ENCODE data around the gene RBP5.

Gene RBP5

DNA sequence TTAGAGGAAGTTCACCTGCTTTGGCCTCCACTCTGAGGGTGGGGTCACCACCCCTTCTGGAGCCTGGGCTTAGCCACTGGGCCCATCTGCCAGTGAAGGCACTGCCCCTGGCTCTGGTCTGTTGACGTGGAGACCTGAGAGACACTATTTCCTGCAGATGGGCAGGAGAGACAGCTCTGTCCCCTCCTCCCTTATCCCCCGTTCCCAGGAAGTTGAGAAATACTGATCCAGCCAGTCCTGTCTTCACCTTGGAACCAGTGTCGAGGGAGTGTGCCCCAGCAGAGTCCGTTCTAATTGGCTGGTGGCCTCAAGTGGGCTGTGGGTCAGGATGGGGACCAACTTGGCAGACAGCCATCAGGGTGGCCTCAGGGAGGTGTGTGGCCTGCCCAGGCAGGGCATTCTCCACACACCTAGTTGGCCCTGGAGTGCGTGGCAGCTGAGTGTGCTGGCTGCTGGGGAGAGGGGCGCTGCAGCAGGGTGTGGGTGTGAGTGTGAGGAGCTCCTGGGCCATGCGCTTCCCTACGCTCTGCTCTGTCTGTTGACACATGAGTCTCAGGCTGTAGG, 26.9 kb upstream of the RBP5 start:
- no peaks in the 10 kb centered on the region for H3K27me3 Mint-ChIP-seq
- no peak overlapping the region for H3K27ac Mint-ChIP-seq
- no peaks in the 10 kb centered on the region for H3K9me3 Mint-ChIP-seq
- no peaks in the 10 kb centered on the region for H3K36me3 Mint-ChIP-seq (ENCODE audit: low read depth)
- H3K4me3 Mint-ChIP-seq: no peak overlapping the region
- intact Hi-C loops (cut with micrococcal nuclease): no loop called here
- no peaks in the 10 kb centered on the region for H3K4me1 Mint-ChIP-seq (ENCODE audit: low read depth)

DNA sequence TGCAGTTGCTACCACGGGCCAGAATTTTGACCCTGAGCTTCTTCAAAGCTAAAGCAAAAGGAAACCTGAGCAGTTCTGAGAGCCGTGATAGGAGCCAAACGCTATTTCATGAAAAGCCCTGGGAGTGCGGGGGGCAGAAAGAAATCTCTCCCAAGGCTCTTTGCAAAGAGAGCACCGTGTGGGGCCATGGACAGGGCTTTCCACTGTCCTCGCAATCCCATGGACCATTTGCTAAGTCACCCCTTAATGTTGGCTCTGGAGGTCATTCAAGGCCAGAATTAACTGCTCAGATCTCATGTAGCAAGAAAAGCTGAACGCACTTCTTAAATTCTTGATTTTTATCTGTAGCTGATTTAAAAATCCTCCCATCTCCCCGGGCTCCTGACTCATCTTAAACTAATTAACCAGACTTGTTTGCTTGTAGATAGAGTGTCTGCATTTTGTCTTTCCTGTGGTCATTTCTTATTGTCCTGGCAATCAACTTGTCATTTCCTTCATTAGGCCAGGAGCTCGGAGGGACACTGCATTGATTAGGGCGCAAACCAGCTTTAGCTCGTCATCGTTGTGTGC, 26.3 kb upstream of the RBP5 start:
- Mint-ChIP-seq H3K36me3 (ENCODE audit: low read depth) (peaks cover under 1% of the 10 kb centered on the region), H3K4me3 (no peak overlapping the region), H3K9me3 (no peaks in the 10 kb centered on the region), H3K27ac (no peak overlapping the region), H3K4me1 (ENCODE audit: low read depth) (no peaks in the 10 kb centered on the region), H3K27me3 (no peaks in the 10 kb centered on the region)
- intact Hi-C loops (cut with micrococcal nuclease): no loop called here

DNA sequence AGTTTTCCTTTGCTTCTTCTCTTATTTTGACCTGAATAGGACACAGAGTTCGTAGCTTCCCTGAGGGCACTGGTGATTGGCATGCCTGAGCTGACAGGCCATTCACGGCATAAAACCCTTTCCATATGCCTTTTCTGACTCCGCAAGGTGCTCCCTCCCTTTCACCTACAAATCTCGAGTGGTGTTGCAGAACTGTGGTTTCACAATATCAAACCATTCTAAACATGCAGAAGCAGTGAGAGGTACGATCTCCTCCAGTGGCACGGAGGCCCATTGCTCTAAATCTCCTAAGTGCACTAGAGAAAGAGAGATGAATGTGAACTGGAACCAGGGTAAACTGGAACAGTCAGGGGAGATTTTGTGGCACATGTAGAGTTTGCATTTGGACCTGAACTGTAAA, 25.4 kb upstream of the RBP5 start:
- H3K27ac Mint-ChIP-seq: no peak overlapping the region
- H3K9me3 Mint-ChIP-seq: no peaks in the 10 kb centered on the region
- H3K4me3 Mint-ChIP-seq: no peak overlapping the region
- no peaks in the 10 kb centered on the region for H3K4me1 Mint-ChIP-seq (ENCODE audit: low read depth)
- H3K36me3 Mint-ChIP-seq (ENCODE audit: low read depth): peaks cover 6% of the 10 kb centered on the region
- no peaks in the 10 kb centered on the region for H3K27me3 Mint-ChIP-seq
- intact Hi-C loops (cut with micrococcal nuclease): no loop called here

DNA sequence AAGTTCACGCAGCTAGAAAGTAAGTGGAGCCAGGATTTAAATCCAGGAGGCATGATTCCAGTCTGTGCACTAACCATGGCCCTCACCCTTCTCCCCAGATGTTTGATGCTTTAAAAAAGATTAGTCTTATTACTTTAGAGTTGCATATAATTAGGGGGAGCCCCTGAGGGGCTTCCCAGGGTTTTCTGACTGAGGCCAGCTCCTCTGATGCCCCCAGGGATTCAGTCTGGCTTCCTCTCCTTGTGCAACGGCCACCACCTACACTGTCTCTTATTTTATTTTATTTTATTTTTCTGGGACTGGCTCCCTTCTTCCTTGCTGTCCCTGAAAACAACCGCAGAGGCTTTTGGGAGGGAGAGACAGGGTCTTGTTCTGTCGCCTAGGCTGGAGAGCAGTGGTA, 24.1 kb upstream of the RBP5 start:
- H3K9me3 Mint-ChIP-seq: no peaks in the 10 kb centered on the region
- H3K27ac Mint-ChIP-seq: no peak overlapping the region
- no peak overlapping the region for H3K4me3 Mint-ChIP-seq
- intact Hi-C loops (cut with micrococcal nuclease): no loop called here
- peaks cover 6% of the 10 kb centered on the region for H3K36me3 Mint-ChIP-seq (ENCODE audit: low read depth)
- H3K27me3 Mint-ChIP-seq: no peaks in the 10 kb centered on the region
- no peaks in the 10 kb centered on the region for H3K4me1 Mint-ChIP-seq (ENCODE audit: low read depth)

DNA sequence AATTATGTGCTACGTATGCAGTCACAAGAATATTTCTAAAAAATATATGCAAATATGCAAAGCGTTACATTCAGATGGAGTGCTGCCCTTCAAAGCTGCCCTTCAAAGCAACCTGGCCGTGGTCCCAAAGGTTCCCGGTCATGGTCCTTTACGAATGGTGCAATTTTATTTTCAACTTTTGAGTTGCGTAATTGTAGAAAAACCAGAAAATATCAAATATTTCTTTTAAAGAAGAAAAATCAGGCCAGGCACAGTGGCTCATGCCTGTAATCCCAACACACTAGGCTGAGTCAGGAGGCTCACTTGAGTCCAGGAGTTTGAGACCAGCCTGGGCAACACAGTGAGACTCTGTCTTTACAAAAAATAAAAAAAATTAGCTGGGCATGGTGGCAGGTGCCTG, 22.8 kb upstream of the RBP5 start:
- Mint-ChIP-seq H3K4me1 (ENCODE audit: low read depth) (no peaks in the 10 kb centered on the region), H3K27ac (no peak overlapping the region), H3K27me3 (no peaks in the 10 kb centered on the region), H3K4me3 (no peak overlapping the region), H3K9me3 (no peaks in the 10 kb centered on the region), H3K36me3 (ENCODE audit: low read depth) (peaks cover 6% of the 10 kb centered on the region)
- intact Hi-C loops (cut with micrococcal nuclease): no loop called here

DNA sequence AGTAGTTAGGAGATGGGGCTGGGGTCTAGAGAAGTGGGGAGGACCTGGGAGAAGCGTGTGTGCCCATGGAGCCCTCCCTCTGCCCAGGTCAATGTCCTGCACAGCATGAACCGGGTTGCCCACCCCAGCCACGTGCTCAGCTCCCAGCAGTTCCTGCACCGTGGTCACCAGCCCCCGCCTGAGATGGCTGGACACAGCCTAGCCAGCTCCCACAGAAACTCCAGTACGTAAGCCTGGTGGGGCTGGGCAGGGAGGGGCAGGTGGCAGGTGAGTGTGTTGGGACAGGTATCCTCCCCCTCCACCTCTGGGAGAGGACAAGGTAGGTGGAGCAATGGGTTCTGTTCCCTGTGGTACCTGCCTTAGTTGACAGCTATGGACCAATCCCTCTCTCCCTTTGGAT, 22.2 kb upstream of the RBP5 start:
- intact Hi-C loops (cut with micrococcal nuclease): no loop called here
- H3K27ac Mint-ChIP-seq: no peak overlapping the region
- H3K36me3 Mint-ChIP-seq (ENCODE audit: low read depth): peaks cover 6% of the 10 kb centered on the region
- H3K9me3 Mint-ChIP-seq: no peaks in the 10 kb centered on the region
- H3K4me1 Mint-ChIP-seq (ENCODE audit: low read depth): no peaks in the 10 kb centered on the region
- H3K4me3 Mint-ChIP-seq: no peak overlapping the region
- H3K27me3 Mint-ChIP-seq: no peaks in the 10 kb centered on the region

DNA sequence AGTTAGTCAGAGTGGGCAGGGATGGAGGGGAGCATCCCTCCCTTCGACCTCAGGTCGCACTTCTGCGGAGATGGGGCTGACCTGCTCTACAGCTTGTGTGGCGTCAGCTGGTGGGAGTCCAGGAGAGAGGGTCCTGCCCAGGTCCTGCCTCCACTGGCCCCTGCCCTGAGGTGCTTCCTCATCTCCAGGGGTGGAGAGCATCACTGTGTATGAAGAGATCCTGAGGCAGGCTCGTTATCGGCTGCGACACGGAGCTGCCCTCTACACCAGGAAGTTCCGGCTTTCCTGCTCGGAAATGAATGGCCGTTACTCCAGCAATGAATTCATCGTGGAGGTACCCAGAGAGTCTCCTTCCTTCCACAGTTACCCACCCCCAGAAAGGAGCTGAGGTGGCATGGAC, 21.7 kb upstream of the RBP5 start:
- H3K36me3 Mint-ChIP-seq (ENCODE audit: low read depth): peaks cover 6% of the 10 kb centered on the region
- H3K4me3 Mint-ChIP-seq: no peak overlapping the region
- intact Hi-C loops (cut with micrococcal nuclease): no loop called here

DNA sequence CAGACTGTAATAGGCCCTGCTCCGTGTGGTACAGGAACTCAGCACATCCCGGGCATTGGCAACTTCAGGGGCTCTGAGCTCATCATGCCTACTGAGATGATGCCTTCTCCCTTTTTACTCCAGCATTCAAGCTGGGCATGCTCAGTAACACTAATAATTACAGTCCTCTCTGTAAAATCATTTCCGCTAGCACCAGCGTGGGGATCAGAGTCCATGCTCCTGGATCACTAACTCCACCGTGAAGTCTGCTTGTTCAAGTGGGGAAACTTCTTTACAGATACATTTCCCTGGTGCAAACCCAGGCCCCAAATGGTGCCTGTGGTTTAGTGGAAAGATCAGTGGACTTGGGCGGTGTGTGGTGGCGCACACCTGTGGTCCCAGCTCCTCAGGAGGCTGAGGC, 18.2 kb upstream of the RBP5 start:
- H3K36me3 Mint-ChIP-seq (ENCODE audit: low read depth): peaks cover 6% of the 10 kb centered on the region
- intact Hi-C loops (cut with micrococcal nuclease): no loop called here
- H3K27ac Mint-ChIP-seq: no peak overlapping the region
- no peaks in the 10 kb centered on the region for H3K27me3 Mint-ChIP-seq
- H3K9me3 Mint-ChIP-seq: no peaks in the 10 kb centered on the region
- no peaks in the 10 kb centered on the region for H3K4me1 Mint-ChIP-seq (ENCODE audit: low read depth)
- H3K4me3 Mint-ChIP-seq: no peak overlapping the region

More for the DNA sequence above, 21.7 kb upstream of the RBP5 start:
- Mint-ChIP-seq H3K9me3 (no peaks in the 10 kb centered on the region), H3K4me1 (ENCODE audit: low read depth) (no peaks in the 10 kb centered on the region), H3K27me3 (no peaks in the 10 kb centered on the region), H3K27ac (no peak overlapping the region)

DNA sequence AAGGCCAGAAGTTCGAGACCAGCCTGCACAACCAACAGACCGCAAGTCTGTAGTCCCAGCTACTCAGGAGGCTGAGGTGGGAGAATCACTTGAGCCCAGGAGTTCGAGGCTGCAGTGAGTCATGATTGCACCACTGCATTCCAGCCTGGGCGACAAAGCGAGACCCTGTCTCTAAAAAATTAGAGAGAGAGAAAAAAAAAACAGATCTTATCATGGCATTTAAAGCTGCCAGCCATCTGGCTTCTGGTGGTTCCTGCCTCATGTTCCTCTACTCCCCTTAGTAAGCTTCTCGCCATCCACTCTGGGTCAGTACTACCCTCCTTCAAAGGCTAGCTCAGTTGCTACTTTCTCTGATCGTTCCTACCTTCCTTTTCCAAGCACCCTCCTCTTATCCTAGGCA, 17.5 kb upstream of the RBP5 start:
- Mint-ChIP-seq H3K4me3 (no peak overlapping the region), H3K36me3 (ENCODE audit: low read depth) (peaks cover 6% of the 10 kb centered on the region), H3K27ac (no peak overlapping the region), H3K27me3 (peaks cover 2% of the 10 kb centered on the region), H3K9me3 (no peaks in the 10 kb centered on the region), H3K4me1 (ENCODE audit: low read depth) (no peaks in the 10 kb centered on the region)
- intact Hi-C loops (cut with micrococcal nuclease): no loop called here

DNA sequence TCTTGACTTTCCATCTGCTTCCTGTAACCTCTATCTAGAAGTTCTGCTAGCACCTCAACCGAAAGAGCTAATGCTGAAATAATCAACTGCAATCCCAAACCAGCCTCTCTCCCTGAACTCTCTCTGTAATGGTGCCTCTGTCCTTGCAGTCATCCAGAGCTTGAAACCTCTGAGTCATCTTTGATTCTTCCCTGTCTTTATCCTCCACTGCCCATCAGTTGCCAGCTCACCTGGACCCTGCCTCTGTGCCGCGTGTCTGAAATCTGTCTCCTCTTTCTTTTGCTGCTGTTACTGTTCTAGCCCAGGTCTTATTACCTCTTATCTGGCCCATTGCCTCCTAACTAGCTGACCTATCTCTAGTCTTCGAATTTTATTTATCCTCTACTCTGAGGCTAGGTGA, 17.0 kb upstream of the RBP5 start:
- Mint-ChIP-seq H3K9me3 (no peaks in the 10 kb centered on the region), H3K27me3 (peaks cover 2% of the 10 kb centered on the region), H3K27ac (no peak overlapping the region), H3K4me3 (no peak overlapping the region), H3K4me1 (ENCODE audit: low read depth) (no peaks in the 10 kb centered on the region), H3K36me3 (ENCODE audit: low read depth) (peaks cover 6% of the 10 kb centered on the region)
- intact Hi-C loops (cut with micrococcal nuclease): no loop called here

DNA sequence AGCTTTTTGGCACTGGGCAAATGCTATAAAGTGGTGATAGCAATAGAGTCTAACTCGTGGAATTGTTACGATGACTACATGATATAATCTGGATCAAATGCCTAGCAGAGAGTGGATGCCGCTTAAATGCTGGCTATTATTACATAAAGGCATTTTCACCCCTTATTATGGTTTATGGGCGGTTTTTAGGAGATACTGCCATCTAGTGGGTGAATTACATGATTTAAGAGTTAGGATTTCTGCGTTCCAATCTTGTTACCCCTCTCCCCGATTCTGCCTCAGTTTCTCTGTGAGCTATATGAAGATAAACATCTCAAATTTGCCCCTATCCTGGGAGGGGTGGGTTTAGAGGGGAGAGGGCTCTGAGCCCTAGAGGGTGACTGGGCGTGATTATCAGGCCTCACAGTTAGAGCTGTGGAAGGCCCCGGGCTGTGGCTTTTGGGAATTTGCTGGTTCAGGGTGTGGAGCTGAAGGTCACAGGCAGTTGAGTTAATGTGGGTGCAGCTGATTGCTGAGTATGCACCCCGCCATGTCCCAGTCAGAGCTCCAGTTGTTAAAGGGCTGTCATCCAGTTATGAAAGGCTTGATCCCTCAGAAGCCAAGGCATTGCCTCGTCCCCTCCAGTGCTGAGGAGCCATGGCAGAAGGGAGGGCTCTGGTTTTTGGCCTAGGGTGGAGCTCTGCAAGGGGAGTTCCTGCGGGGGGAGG, 15.9 kb upstream of the RBP5 start:
- Mint-ChIP-seq H3K9me3 (no peaks in the 10 kb centered on the region), H3K27ac (no peak overlapping the region), H3K4me3 (no peak overlapping the region), H3K36me3 (ENCODE audit: low read depth) (peaks cover under 1% of the 10 kb centered on the region), H3K27me3 (peaks cover 2% of the 10 kb centered on the region), H3K4me1 (ENCODE audit: low read depth) (no peaks in the 10 kb centered on the region)
- intact Hi-C loops (cut with micrococcal nuclease): no loop called here

DNA sequence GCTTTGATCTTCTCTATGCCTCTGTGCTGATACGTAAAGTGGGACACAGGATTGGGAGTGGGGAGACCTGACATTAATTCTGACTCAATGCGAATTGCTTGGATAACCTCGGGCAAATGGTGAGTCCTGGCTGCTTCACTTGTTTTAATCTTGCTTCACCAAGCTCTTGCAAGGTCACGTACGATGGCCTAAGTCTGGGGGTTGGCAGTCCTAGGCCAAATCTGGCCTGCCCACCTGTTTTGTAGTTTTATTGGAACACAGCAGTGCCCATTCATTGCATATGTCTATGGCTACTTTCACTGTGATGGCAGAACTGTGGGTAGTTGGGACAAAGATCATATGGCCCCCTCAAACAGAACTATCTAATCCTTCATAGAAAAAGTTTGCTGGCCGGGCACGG, 14.9 kb upstream of the RBP5 start:
- no peaks in the 10 kb centered on the region for H3K9me3 Mint-ChIP-seq
- no peak overlapping the region for H3K27ac Mint-ChIP-seq
- no peaks in the 10 kb centered on the region for H3K36me3 Mint-ChIP-seq (ENCODE audit: low read depth)
- peaks cover 6% of the 10 kb centered on the region for H3K4me1 Mint-ChIP-seq (ENCODE audit: low read depth)
- peaks cover 2% of the 10 kb centered on the region for H3K27me3 Mint-ChIP-seq
- no peak overlapping the region for H3K4me3 Mint-ChIP-seq
- intact Hi-C loops (cut with micrococcal nuclease): loop anchor here (2.0 kb wide), 1 partner anchor 45 kb away; the partner anchor contains the start of gene PEX5

DNA sequence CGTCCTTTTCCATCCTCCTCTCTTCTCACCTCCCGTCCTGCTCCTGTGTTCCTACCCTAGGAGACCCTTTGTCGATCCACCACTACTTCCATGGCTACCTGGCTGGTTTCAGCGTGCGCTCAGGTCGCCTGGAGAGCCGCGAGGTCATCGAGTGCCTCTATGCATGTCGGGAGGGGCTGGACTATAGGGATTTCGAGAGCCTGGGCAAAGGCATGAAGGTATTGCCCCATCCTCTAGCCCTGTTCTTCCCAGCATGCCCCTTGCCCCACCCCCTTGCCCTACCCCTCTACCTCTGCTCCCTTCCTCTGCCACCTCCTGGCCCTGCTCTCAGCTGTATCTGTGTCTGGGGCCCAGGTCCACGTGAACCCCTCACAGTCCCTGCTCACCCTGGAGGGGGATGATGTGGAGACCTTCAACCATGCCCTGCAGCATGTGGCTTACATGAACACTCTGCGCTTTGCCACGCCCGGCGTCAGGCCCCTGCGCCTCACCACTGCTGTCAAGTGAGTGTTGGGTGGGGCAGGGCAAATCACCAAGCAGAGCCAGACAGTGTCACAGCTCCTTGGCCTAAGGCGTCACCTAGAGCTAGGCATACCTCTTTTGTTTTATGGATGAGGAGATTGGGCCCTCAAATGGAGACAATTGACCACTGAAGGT, 14.2 kb upstream of the RBP5 start:
- H3K36me3 Mint-ChIP-seq (ENCODE audit: low read depth): no peaks in the 10 kb centered on the region
- no peak overlapping the region for H3K27ac Mint-ChIP-seq
- peaks cover 11% of the 10 kb centered on the region for H3K4me1 Mint-ChIP-seq (ENCODE audit: low read depth)
- intact Hi-C loops (cut with micrococcal nuclease): loop anchor here (1.0 to 2.0 kb wide), 2 partner anchors 46 to 495 kb away; partner anchors contain the start of gene PEX5
- H3K9me3 Mint-ChIP-seq: no peaks in the 10 kb centered on the region
- peaks cover 2% of the 10 kb centered on the region for H3K27me3 Mint-ChIP-seq
- no peak overlapping the region for H3K4me3 Mint-ChIP-seq

DNA sequence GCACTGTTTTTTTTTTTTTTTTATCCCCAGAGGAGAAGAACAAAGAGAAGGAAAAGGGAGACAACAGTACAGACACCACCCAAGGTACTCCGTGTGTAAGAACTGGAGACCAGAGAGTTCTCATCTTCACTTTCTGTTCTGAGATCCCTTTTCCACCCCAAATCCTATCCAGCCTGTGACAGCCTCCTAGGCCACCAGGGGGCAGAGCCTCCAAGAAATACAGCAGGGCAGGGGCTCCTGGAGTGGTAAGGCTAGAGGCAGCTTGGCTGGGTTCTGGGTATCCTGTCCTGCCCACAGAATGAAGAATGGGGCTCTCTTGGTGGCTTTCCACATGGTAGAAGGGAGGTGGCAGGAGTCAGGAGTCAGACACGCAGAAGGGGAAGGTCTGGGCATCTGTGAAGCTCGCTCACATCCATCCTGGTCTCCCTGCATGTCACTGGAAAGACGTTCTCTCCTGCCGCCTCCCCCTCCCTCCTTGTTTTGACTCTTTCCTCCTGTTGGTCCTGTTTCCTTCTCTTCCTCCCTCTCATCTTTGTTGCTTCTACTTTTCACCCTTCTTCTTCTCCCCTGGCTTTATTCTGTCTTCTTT, 13.5 kb upstream of the RBP5 start:
- no peak overlapping the region for H3K27ac Mint-ChIP-seq
- peaks cover 2% of the 10 kb centered on the region for H3K27me3 Mint-ChIP-seq

More for the DNA sequence above, 13.5 kb upstream of the RBP5 start:
- Mint-ChIP-seq H3K4me1 (ENCODE audit: low read depth) (peaks cover 19% of the 10 kb centered on the region), H3K9me3 (no peaks in the 10 kb centered on the region), H3K4me3 (no peak overlapping the region), H3K36me3 (ENCODE audit: low read depth) (no peaks in the 10 kb centered on the region)
- intact Hi-C loops (cut with micrococcal nuclease): loop anchor here (1.0 to 2.0 kb wide), 2 partner anchors 47 to 496 kb away; partner anchors contain the start of gene PEX5

All from dendritic cell treated with granulocyte-macrophage colony-stimulating factor and Interleukin-4, amounts not matched to agents 40 ng/mL and 50 ng/mL, for 4 days (primary cell).